OCI-LY3 (cell line): ENCODE results near the gene PDCD7.

Experiments
- H2AFZ ChIP-seq: fragments of 200-600, 300-600 bp; shearing (Covaris generic); 2 replicates; pipeline ENCODE4 v1.6.0; 2014; ENCODE audit warnings: antibody characterized with exemption, low read depth, low read length
- H3K27ac ChIP-seq: fragments of 200-600, 300-600 bp; sonication (generic); 2 replicates; pipeline ENCODE4 v1.5.1; 2014; ENCODE audit warnings: mild to moderate bottlenecking, low read length, moderate library complexity, mixed read lengths
- H3K27me3 ChIP-seq: fragments of 200-600, 300-600 bp; sonication (generic); 2 replicates; pipeline ENCODE4 v1.6.1; 2014; ENCODE audit warnings: low read depth, low read length, mixed read lengths
- H3K36me3 ChIP-seq: fragments of 200-600, 300-600 bp; sonication (generic); replicated peaks from 2 replicates; pipeline ENCODE3; 2014; ENCODE audit warnings: low read depth, low read length, mixed read lengths
- H3K4me1 ChIP-seq: fragments of 300-600, 200-600 bp; sonication (generic); 2 replicates; pipeline ENCODE4 v1.6.1; 2014; ENCODE audit warnings: low read length, mixed read lengths
- H3K4me2 ChIP-seq: fragments of 200-600, 300-600 bp; sonication (generic); 2 replicates; pipeline ENCODE4 v1.6.1; 2014; ENCODE audit warnings: low read length, mixed read lengths
- H3K4me3 ChIP-seq: fragments of 300-600, 200-600 bp; sonication (generic); 2 replicates; pipeline ENCODE4 v1.5.1; 2014; ENCODE audit warnings: antibody characterized with exemption, mild to moderate bottlenecking, low read length, moderate library complexity
- H3K79me2 ChIP-seq: fragments of 300-600, 200-600 bp; shearing (Covaris generic); 2 replicates; pipeline ENCODE4 v1.6.1; 2014; ENCODE audit warnings: mild to moderate bottlenecking, low read length, mixed read lengths
- H3K9ac ChIP-seq: fragments of 300-600, 200-600 bp; shearing (Covaris generic); 2 replicates; pipeline ENCODE4 v1.6.0; 2014; ENCODE audit warnings: mild to moderate bottlenecking, low read length, moderate library complexity
- H3K9me3 ChIP-seq: fragments of 200-600, 300-600 bp; shearing (Covaris generic); 2 replicates; pipeline ENCODE4 v1.6.1; 2014; ENCODE audit warnings: low read length, mixed read lengths; ENCODE audit not compliant: insufficient read depth
- H4K20me1 ChIP-seq: fragments of 200-600, 300-600 bp; sonication (generic); 2 replicates; pipeline ENCODE4 v1.6.1; 2016; ENCODE audit warnings: low read length, mixed read lengths; ENCODE audit not compliant: insufficient read depth
- CTCF ChIP-seq: fragments of 200-600, 300-600 bp; sonication (generic); IDR thresholded peaks from 2 replicates; pipeline ENCODE4 v1.5.1; 2014; ENCODE audit warnings: antibody characterized with exemption, low read length, low read depth
- EZH2phosphoT487 ChIP-seq: fragments of 200-600 bp; shearing (Covaris generic); IDR thresholded peaks from 2 replicates; pipeline ENCODE4 v1.6.1; 2018; ENCODE audit warnings: antibody characterized with exemption, mixed run types, low read depth

Gene PDCD7

GRCh38 chr15:65081270-65081669 lies 52.3 kb downstream of the PDCD7 start:
- TF ChIP-seq EZH2phosphoT487: no peak
- TF ChIP-seq CTCF: no peak
- Histone ChIP-seq H4K20me1 (no peaks in the 10 kb centered on the region), H3K4me3 (no peak overlapping the region), H3K27me3 (peaks cover 46% of the 10 kb centered on the region), H3K4me1 (no peaks in the 10 kb centered on the region), H2AFZ (no peak overlapping the region), H3K9ac (no peak overlapping the region), H3K79me2 (no peaks in the 10 kb centered on the region), H3K27ac (no peak overlapping the region), H3K9me3 (no peaks in the 10 kb centered on the region), H3K4me2 (no peak overlapping the region), H3K36me3 (no peaks in the 10 kb centered on the region)

- no peaks in the 10 kb centered on the region for H4K20me1 ChIP-seq
- TF ChIP-seq CTCF (no peak), EZH2phosphoT487 (no peak)
- no peak overlapping the region for H3K9ac ChIP-seq
- no peak overlapping the region for H2AFZ ChIP-seq
- no peak overlapping the region for H3K27ac ChIP-seq
- no peak overlapping the region for H3K4me2 ChIP-seq
- H3K4me3 ChIP-seq: no peak overlapping the region
- H3K9me3 ChIP-seq: no peaks in the 10 kb centered on the region
- no peaks in the 10 kb centered on the region for H3K36me3 ChIP-seq
- peaks cover under 1% of the 10 kb centered on the region; the same call in 1 of the 2 replicates for H3K4me1 ChIP-seq
- peaks cover 39% of the 10 kb centered on the region for H3K27me3 ChIP-seq
- no peaks in the 10 kb centered on the region for H3K79me2 ChIP-seq
Measured at GRCh38 chr15:65079580-65079979, 54.0 kb downstream of the PDCD7 start.

GRCh38 chr15:65077981-65078352 lies 55.6 kb downstream of the PDCD7 start:
- peaks cover 23% of the 10 kb centered on the region for H3K27me3 ChIP-seq
- H3K36me3 ChIP-seq: no peaks in the 10 kb centered on the region
- no peak overlapping the region for H3K4me2 ChIP-seq
- no peak overlapping the region for H3K27ac ChIP-seq
- no peak overlapping the region for H2AFZ ChIP-seq
- no peaks in the 10 kb centered on the region for H3K9me3 ChIP-seq
- H3K79me2 ChIP-seq: no peaks in the 10 kb centered on the region
- H3K4me3 ChIP-seq: no peak overlapping the region
- H3K4me1 ChIP-seq: peaks cover 7% of the 10 kb centered on the region
- no peak for TF ChIP-seq CTCF
- TF ChIP-seq EZH2phosphoT487: no peak
- no peak overlapping the region for H3K9ac ChIP-seq
- H4K20me1 ChIP-seq: no peaks in the 10 kb centered on the region

- Histone ChIP-seq H3K79me2 (no peaks in the 10 kb centered on the region), H4K20me1 (no peaks in the 10 kb centered on the region)
Measured at GRCh38 chr15:65077291-65077980, 56.2 kb downstream of the PDCD7 start.

More at GRCh38 chr15:65077291-65077980, 56.2 kb downstream of the PDCD7 start:
- Histone ChIP-seq H3K9ac (no peak overlapping the region), H3K27me3 (peaks cover 17% of the 10 kb centered on the region), H3K36me3 (no peaks in the 10 kb centered on the region), H3K4me2 (no peak overlapping the region), H3K27ac (no peak overlapping the region), H3K9me3 (no peaks in the 10 kb centered on the region), H3K4me1 (peaks cover 7% of the 10 kb centered on the region), H2AFZ (no peak overlapping the region), H3K4me3 (no peak overlapping the region)
- no peak for TF ChIP-seq CTCF
- TF ChIP-seq EZH2phosphoT487: no peak
